CD1c-positive myeloid dendritic cell (primary cell): ENCODE measurements around the gene SP2.

Experiments used
- DNase-seq: peaks from one replicate; pipeline ENCODE4 v3.0.0-alpha.2; 2016; ENCODE audit errors: extremely low spot score

SP2 gene

DNA sequence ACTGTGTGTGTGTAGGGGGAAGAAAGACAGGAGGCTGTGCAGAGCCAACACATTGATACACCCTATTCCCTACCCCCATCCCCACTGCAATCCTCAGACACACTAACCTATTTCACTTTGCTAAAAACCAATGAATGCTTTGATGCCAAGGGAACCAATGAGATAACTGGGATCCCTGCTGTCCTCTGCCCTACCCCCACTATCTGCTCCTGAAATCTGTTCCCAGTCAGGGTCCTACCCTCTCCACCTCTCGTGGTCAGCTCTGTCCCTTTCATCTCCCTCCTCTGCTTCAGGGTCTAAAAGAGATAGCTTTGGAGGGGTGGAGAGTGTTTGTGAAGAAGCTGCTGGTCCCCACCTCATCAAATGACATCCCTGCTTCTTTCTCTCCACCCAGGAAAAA, 26.0 kb upstream of the SP2 start:
- DNase-seq = no peak

DNA sequence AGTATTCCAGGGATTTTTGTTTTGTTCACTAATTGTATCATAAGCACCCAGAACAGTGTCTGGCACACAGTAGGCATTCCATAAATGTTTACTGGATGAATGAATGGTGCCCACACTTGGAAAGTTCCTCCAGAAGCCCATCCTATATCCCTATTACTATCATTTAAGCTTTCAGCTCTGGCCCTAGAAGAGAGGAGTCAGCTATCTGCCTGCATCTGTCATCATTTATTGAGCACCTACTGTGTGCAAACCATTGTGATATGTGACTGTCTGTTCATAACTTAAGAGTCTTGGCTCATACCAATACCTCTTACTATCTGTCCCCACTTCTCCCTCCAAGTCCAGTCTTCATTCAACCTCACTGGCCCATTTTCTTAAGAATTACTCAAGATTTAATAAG, 25.0 kb upstream of the SP2 start:
- DNase-seq = no peak

DNA sequence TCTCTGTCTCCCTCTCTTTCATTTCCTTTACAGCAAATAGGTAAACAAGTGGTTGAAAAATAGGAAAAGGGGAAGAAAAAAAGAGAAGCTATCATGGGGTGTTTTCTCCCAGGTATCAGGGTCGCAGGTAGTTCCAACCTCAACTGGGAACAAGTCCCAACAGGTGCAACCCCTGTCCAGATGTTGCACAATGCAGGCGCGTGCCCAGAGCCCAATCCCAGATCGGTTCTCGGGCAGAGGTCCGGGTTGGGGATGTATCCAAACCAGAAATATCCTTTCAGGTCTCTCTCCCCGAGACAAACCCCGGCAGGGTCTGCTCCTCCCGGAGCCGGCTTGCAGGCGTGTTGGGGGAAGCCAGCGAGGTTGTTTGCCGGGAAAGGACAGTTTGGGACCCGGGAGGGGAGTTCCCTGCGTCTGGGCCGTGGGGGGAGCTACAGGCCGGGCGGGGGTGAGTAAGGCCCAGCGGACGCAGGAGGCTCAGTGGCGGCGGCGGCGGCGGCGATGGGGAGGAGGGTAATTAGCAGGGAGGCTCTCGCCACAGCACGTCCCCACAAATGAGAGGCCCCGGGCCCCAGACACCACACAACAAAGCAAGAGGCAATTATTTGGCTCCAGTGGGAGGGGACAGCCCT, 23.9 kb upstream of the SP2 start:
- DNase-seq = no peak

DNA sequence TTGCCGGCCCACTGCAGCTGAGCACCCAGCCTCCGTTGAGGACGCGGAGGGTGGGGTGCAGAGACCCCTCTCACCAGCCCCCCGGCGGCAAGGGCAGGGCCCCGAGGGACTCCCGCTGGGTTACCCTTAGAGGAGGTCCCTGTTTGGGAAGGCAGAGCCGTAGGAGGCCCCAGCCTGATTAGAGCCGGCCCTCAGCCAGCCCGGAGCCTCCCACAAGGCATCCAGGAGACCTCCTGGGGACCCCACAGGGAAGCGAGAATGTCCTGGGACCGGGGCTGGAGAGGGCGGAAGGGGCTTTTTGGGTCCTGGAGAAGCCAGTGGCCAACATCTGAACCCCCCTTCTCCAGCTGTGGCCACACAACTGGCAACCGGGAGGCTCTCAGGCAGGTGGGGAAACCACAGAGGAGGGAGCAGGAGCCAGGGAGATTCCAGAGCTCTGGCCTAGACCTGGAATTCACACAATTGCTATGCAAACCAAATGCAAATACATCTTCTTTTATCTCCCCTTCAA, 23.3 kb upstream of the SP2 start:
- no peak for DNase-seq

DNA sequence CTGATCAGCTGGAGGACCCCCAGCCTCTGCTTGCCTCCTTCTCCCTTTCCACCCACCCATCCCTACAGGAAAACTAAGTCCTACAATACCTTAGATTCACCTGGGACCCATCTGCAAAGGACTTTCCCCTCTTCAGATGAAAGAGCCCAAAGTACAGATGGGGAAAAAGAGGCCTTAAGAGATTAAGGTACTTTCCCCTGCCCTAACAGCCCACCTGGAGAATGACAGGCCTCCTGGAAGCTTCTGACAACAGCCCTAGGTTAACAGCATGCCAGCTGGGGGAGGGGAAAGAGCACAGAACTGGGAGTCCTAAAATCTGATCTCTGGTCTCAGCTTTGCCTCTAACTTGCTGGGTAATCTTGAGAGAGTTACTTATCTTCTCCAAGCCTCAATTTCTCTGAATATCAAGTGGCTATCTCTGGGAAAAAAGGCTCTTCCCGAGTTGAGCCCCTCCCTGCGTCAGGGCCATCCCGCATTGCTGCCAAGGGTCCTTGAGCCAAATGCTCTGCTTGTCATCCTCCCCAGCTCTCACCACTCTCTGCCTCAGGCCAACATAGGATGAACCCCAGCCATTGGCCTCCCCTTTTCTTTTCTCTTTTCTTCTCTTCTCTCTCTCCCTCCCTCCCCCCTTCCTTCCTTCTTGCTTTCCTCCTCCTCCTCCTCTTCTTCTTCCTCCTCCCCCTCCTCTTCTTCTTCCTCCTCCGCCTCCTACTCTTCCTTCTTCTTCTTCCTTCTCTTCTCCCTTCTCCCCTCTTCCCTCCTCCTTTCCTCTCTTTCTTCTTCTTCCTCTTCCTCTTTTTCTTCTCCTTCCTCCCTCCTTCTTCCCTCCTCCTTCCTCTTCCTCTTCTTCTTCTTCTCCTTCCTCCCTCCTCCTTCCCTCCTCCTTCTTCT, 22.6 kb upstream of the SP2 start:
- DNase-seq = no peak

DNA sequence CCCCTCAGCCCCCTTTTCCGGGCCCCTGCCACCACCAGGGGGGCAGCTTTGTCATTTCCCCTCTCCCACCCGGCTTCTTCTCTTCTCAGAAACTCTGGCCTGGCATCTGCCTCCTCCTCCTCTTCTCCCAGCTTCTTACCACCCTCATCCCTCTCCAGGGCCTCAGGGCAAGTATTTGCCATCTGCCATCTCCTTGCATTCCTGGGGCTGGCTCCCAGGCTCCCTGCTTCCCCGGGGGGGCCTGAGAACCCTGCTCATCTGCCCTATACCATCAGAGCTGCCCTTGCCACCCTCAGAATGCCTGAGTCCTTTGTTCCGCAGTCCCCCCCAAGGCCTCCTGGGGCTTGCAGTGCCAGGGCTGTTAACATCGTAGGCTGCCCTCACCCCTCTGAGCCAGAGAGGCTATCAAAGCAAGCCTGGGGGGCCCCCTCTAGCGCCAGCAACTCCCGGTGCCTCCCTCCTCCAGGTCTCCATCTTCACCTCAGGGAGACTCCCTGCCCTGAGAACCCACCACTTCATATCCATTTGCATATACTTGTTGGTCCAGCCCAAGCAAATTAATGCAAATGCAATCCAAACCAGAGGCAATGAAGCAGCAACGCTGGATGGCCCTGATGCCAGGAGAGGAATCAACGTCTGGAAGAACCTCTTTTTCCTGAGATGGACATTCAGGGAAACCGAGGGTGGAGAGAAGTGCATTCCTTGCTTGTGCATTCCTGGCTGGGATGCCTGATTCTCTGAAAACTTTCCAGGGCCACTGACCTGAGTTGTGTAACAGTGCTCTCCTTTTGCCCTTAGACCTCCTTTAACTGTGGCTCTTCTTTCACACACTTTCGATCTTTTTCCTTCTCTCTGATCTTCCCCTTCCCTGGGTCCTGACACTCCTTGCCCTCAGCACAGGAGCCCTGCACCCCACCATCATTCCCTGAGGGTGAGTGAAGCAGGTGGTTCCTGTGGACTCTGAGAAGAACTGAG, 20.7 kb upstream of the SP2 start:
- DNase-seq = no peak

DNA sequence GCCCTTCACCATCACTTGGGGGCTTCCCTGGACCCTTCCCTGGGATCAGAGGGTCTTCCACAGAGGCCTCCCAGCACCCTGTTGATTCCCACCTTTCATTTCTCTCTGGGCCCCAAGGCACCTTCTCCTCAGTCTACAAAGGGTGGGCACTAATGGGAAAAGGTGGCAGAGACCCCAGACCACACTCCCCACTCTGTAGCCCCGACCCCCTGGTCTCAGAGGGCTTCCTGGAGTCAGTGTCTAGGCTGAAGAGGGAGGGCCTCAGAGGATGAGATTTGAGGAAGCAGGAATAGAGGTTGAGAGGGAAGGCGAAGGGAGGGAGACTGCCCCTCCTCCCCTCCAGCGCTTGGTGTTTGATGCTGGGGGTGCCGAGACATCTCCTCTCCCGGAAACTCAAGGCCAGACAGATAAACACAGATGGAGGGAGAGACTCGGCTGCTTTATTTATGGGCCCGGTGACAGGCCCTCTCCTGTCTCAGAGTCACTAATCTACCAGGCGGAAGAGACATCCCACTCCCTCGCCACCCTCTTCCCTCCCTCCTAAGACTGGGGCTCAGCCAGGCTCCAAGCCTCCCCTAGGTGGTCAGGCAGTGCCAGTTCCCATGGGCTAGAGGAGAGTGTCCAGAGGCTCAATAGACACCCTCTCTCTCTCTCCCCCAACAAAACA, 18.5 kb upstream of the SP2 start:
- DNase-seq = no peak

DNA sequence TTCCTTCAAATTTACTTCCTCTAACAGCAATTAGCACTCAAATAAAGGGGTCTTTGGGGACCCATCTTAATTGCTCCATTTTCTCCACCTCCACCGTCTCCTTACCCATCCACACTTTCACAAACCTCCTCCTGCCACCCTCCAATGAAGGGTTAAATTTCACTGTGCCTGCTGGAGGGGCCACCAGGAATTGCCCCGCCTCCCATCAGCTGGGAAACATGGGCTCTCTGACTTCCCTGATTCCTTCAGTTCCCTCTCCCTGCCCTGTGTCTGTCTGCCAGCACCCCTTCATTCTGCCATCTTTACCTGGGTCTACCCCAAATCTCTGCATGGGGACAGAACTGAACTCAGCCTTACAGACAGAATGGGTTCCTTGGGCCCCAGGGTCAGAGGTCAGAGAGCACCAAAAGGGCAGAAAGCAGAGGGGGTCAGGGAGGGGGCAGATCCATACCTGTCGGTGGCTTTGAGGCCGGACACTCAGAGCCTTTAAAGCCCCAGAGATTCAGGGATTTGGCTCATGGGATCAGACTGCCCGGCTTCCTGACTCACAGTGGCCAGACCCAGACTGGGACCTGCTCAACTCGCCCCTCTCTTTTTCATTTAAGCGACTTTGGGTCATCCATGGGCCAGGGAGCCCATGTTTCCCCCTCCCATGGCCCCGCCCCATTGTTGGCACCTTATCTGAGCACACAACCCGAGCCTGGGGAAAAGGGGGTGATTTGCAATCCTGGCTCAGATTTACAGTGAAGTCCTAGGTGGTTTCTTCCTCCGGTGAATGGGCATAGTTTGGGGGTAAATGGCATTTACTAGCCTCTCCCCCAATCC, 17.6 kb upstream of the SP2 start:
- no peak for DNase-seq

DNA sequence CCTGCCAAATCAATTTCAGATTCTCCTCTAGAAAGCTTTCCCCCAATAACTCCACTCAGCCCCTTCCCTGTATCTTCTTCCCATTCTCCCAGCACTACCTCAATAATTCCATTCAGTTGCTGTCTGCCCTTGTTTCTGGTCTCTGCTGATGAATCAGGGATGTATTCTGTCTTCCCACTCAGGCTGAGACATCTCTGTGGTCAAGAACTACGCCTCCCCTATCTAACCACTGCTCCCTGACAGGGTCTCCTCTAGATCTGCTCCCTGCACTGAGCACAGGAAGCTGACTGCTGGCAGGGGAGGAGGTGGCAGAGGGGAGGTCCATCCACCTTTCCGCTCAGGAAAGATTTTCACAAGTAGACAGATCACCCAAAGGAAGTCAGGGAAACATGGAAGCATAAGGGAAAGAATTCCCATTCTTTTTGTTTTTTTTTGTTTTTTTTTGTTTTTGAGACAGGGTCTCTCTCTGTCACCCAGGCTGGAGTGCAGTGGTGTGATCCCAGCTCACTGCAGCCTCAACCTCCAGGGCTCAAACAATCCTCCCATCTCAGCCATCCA, 16.9 kb upstream of the SP2 start:
- no peak for DNase-seq

DNA sequence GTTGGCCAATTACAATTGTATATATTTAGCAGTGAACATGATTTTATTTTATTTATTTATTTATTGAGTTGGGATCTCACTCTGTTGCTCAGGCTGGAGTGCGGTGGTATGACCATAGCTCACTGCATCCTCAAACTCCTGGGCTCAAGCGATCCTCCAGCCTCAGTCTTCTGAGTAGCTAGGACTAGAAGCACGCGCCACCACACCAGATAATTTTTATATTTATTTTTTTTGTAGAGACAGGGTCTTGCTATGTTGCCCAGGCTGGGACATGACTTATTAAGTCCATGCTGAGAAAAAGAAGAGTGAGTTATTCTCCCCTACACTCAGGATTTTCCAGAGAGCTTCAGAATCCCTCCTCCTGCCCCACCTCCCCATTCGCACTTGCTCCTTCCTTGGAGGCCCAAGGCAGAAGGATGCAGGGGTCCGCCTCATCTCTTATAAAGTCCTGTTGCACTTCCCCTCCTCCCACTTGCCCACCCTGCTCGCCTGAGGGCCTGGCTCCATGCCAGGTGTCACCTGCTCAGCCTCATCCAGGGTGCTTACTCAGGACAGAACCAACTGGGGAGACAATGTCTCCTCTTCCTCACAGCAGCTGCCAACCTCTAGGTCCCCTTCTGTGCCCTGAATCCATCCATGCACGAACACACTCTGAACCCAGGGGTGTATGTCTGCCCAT, 16.1 kb upstream of the SP2 start:
- no peak for DNase-seq

DNA sequence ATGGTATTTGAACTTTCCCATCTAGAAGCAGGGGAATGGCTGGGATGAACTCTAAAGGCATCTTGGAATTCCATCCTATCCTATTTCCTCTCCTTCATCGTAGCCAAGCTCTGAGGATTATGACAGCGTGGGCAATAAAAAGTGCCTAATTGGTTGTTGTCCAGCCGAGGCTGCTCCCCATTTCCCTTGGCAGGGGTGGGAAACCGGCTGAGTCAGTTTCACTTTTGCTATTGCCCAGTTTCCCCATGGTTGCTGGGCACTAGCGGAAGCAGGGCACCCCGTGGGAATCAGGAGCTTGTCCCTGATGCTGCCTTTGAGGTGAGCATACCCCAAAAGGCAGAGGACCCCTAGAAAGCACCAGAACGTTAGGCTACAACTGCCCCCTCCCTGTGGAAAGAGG, 13.8 kb upstream of the SP2 start:
- DNase-seq = peak; percentile 15

DNA sequence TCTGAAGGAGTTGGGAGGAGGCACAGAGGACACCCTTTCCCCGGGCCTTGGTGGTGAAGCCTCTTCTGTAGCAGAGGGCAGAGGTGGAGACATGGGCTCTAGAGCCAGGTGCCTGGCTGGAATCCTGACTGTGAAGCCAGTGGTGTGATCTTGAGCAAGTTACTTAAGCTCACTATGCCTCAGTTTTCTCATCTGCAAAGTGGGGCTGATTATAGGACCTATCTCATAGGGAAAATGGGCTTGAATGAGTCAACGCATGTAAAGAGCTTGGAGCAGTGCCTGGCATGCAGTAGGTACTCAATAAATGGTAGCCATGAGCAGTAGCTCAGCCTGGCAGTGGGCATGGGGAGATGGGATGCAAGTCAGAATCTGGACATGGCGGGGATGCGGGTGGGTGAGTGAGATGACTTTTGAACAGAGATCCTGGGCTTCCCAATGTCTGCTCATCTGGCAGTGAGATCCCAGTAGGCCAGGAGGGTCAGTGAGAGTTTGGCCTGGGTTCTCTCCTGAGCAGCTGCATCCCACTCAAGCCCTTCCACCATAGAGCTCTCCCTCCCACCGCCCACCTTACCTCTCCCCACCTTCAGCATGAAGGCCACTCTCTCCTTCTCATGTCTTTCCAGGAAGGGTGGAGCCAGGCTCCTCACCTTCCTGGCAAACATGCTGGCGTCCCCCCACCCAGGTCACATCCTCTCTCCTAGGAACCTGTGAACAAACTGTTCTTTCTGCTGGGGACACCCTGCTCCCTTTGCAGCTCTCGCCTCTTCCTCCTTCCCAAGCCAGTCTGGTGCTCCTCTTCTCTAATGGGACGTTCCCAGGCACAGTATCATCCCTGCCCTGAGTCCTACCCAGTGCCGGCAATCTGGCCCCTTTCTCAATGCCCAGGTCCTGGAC, 13.1 kb upstream of the SP2 start:
- no peak for DNase-seq

DNA sequence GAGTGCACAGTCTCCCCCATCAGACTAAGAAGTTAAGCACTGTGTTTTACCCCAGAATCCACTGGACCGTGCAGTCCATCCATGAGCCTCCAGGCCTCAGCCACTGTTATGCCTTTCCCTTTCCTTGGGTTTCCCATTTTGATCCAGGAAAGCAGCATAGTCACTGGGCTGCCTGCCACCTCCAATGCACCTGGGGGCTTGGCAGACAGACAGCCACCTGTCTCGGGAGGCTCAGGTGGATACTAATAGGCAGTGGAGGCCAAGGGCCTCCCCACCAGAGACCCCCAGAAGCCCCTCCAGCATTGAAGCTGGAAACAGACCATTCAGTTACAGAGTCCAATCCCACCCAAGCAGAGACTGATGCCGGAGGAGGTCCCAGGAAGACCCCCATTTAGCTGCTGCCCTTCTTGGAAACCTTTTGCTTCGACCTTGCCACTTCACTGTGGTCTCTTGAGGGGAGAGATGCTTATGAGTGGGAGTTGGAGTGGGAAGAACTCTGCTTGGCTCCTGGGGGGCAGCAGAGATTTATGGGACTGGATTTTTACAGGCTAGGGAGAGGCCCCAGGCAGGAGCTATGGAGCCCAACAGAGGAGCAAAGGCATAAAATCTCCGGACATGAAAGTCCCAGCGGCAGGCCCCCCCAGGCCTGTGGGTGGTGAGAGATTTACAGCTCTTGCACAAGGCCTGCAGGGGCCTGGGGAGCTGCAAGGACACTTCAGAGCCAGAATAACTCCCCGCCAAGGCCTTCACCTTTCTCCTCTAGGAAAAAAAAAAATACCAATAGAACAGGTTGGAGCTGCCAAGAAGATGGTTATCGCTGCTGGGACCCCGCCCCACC, 12.2 kb upstream of the SP2 start:
- no peak for DNase-seq

DNA sequence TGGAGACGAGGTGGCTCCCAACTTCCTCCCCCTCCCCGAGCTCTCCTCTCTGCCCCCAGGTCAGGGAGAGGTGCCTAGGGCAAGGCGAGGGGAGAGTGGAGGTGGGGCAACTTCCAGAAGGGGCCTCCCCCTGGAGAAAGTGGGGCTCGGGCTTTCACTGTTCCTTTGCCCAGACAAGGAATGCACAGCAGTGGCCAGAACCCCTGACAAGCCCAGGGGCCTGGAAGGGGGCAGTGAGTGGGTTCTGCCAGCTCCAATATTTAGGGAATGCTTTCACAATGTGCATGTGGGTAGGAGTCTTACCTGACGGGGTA, 11.7 kb upstream of the SP2 start:
- DNase-seq = no peak

DNA sequence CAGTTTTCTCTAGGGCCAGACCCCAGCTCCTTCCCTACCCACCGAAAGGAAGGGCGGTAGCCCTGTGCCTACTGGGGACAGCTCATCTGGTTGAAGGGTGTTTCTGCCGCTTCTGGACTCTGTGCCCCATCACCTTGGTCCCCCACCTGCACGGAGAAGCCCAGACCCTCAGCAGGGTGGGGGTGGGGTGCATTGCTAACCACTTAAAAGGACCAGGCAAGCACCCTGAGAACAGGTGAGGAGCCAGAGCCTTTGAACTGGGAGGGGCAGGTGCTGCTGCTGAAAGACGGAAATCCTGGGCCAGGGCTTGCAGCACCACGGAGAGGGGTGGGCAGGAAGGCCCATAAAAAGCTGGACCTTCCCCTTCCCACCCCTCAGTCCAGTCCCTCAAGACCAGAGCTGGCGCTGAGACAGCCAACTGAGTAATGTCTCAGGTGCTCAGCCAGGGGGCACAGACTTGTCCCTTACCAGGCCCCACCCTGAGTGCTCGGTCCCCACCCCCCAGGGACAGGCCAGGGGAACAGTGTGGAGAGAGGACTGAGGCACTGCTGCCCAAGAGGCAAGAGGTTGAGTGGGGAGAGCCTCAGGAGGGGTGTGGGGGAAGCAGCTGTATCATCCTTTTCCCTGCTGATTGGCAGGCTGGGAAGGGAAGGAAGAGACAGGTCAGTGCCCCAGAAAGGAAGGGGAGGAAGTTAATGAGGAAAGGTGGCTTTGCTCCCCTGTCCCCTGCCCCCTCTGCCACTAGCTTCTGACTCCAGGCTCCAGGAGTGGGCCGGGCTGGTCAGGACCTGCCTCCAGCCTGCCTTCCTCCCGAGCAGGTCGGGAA, 10.9 kb upstream of the SP2 start:
- no peak for DNase-seq

DNA sequence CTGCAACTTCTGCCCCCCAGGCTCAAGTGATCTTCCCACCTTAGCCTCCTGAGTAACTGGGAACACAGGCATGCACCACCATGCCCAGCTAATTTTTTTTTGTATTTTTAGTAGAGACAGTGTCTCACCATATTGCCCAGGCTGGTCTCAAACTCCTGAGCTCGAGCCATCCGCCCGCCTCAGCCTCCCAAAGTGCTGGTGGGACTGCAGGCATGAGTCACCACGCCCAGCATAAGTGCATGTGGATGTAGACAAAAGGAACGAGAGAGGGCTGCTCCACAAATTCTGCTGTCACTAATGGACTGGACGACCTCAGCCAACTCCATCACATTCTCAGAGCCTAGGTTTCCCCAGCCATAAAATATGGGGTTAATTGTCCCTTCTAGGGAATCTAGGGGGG, 7.7 kb upstream of the SP2 start:
- DNase-seq = no peak
